Measurements from ENCODE around the gene EFNB2.

Gene EFNB2

DNA sequence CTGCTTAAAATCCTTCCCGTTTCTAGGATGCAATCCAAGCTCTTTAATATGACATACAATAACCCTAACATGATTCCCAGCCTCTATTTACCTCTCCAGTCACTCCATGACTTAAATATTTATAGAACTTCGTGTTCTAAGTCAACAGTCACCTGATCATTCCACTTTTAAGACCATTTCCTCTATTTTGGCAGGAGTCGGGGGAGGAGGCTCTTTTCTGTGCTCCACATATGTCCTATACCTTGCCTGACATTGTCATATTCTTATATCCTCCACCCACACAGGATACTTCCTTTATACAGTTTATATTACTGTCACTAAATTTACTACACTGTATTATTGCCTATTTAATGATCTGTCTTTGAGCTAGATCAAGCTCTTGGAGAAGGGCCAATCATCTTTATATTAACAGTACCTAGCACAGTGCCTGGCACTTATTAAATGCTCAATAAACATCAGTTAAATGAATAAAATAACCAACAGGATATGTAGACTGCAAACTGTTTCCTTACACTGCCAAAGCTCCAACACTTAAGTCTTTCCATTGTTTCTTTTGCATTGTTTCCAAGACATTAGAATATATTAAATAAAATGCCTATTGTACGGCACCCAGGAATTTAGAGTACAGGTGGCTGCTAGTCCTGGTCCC lies 29.8 kb upstream of the EFNB2 start:
- Histone ChIP-seq H3K4me1 (ENCODE audit: control insufficient read depth, low read depth, low read length) (peaks cover 52% of the 10 kb centered on the region), H3K27ac (ENCODE audit: low read length) (no peak overlapping the region), H3K9me3 (ENCODE audit: control insufficient read depth, low read depth, low read length) (no peaks in the 10 kb centered on the region), H3K4me3 (ENCODE audit: low read length) (peak overlapping the region; percentile 73), H3K27me3 (ENCODE audit: control insufficient read depth, insufficient read depth, low read length) (no peaks in the 10 kb centered on the region), H3K9ac (ENCODE audit: low read length) (no peak overlapping the region), H3K36me3 (ENCODE audit: control insufficient read depth, low read depth, low read length) (no peaks in the 10 kb centered on the region)

- no peaks in the 10 kb centered on the region for H3K9me3 ChIP-seq (ENCODE audit: control insufficient read depth, low read depth, low read length)
- H3K36me3 ChIP-seq (ENCODE audit: control insufficient read depth, low read depth, low read length) = peaks cover 26% of the 10 kb centered on the region
- no peak overlapping the region for H3K9ac ChIP-seq (ENCODE audit: low read length)
- no peak overlapping the region for H3K27ac ChIP-seq (ENCODE audit: low read length)
- H3K4me3 ChIP-seq (ENCODE audit: low read length) = peak overlapping the region; percentile 13
- no peaks in the 10 kb centered on the region for H3K27me3 ChIP-seq (ENCODE audit: control insufficient read depth, insufficient read depth, low read length)
- H3K4me1 ChIP-seq (ENCODE audit: control insufficient read depth, low read depth, low read length) = peaks cover 42% of the 10 kb centered on the region
These were observed 26.8 kb upstream of the EFNB2 start for GRCh38 chr13:106562301-106562700.

- Histone ChIP-seq H3K9ac (ENCODE audit: low read length) (no peak overlapping the region), H3K36me3 (ENCODE audit: control insufficient read depth, low read depth, low read length) (peaks cover 31% of the 10 kb centered on the region), H3K27me3 (ENCODE audit: control insufficient read depth, insufficient read depth, low read length) (no peaks in the 10 kb centered on the region), H3K4me3 (ENCODE audit: low read length) (peak overlapping the region; percentile 13), H3K4me1 (ENCODE audit: control insufficient read depth, low read depth, low read length) (peaks cover 42% of the 10 kb centered on the region), H3K27ac (ENCODE audit: low read length) (no peak overlapping the region), H3K9me3 (ENCODE audit: control insufficient read depth, low read depth, low read length) (no peaks in the 10 kb centered on the region)
These were observed 26.2 kb upstream of the EFNB2 start for GRCh38 chr13:106561551-106562170.

DNA sequence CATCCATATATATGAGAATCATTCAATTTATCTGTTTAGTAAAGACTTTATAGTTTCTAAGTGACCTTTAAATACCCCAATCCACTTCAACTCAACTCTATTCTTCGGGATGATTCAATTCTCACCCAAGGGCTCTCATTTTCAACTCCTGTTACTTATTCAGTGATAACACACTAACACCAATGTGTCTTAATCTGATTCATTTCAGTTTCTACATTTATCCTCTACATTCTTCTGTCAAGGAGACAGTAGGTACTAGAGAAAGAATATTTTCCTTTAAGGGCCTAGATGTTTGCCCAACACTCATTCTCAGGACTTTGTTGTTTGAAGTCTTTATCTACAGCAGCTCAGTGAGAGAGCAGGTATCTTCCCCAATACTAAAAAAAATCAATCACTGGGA lies 25.4 kb upstream of the EFNB2 start:
- Histone ChIP-seq H3K27ac (ENCODE audit: low read length) (no peak overlapping the region), H3K9me3 (ENCODE audit: control insufficient read depth, low read depth, low read length) (no peaks in the 10 kb centered on the region), H3K9ac (ENCODE audit: low read length) (no peak overlapping the region), H3K4me3 (ENCODE audit: low read length) (no peak overlapping the region), H3K4me1 (ENCODE audit: control insufficient read depth, low read depth, low read length) (peaks cover 37% of the 10 kb centered on the region), H3K36me3 (ENCODE audit: control insufficient read depth, low read depth, low read length) (peaks cover 39% of the 10 kb centered on the region), H3K27me3 (ENCODE audit: control insufficient read depth, insufficient read depth, low read length) (no peaks in the 10 kb centered on the region)

DNA sequence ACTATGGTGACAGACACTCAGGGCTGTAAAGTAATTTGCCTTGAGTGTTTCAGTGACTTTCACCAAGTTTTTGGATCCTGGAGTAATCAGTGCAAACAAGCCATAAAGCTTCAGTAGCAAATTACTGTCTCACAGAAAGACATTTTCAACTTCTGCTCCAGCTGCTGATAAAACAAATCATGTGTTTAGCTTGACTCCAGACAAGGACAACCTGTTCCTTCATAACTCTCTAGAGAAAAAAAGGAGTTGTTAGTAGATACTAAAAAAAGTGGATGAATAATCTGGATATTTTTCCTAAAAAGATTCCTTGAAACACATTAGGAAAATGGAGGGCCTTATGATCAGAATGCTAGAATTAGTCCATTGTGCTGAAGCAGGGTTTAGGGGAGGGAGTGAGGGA lies 23.1 kb upstream of the EFNB2 start:
- Histone ChIP-seq H3K27ac (ENCODE audit: low read length) (no peak overlapping the region), H3K27me3 (ENCODE audit: control insufficient read depth, insufficient read depth, low read length) (no peaks in the 10 kb centered on the region), H3K9me3 (ENCODE audit: control insufficient read depth, low read depth, low read length) (no peaks in the 10 kb centered on the region), H3K9ac (ENCODE audit: low read length) (no peak overlapping the region), H3K4me1 (ENCODE audit: control insufficient read depth, low read depth, low read length) (peaks cover 15% of the 10 kb centered on the region), H3K4me3 (ENCODE audit: low read length) (no peak overlapping the region), H3K36me3 (ENCODE audit: control insufficient read depth, low read depth, low read length) (peaks cover 62% of the 10 kb centered on the region)

GRCh38 chr13:106555631-106556328 lies 20.3 kb upstream of the EFNB2 start:
- Histone ChIP-seq H3K9me3 (ENCODE audit: control insufficient read depth, low read depth, low read length) (no peaks in the 10 kb centered on the region), H3K9ac (ENCODE audit: low read length) (no peak overlapping the region), H3K27ac (ENCODE audit: low read length) (no peak overlapping the region), H3K4me1 (ENCODE audit: control insufficient read depth, low read depth, low read length) (no peaks in the 10 kb centered on the region), H3K36me3 (ENCODE audit: control insufficient read depth, low read depth, low read length) (peaks cover 89% of the 10 kb centered on the region), H3K27me3 (ENCODE audit: control insufficient read depth, insufficient read depth, low read length) (no peaks in the 10 kb centered on the region), H3K4me3 (ENCODE audit: low read length) (no peak overlapping the region)

- H3K27ac ChIP-seq (ENCODE audit: low read length) = no peak overlapping the region
- H3K4me3 ChIP-seq (ENCODE audit: low read length) = no peak overlapping the region
- no peaks in the 10 kb centered on the region for H3K9me3 ChIP-seq (ENCODE audit: control insufficient read depth, low read depth, low read length)
- no peaks in the 10 kb centered on the region for H3K4me1 ChIP-seq (ENCODE audit: control insufficient read depth, low read depth, low read length)
- peaks cover 77% of the 10 kb centered on the region for H3K36me3 ChIP-seq (ENCODE audit: control insufficient read depth, low read depth, low read length)
- H3K9ac ChIP-seq (ENCODE audit: low read length) = no peak overlapping the region
- no peaks in the 10 kb centered on the region for H3K27me3 ChIP-seq (ENCODE audit: control insufficient read depth, insufficient read depth, low read length)
These were observed 16.3 kb upstream of the EFNB2 start for GRCh38 chr13:106551751-106552150.

- no peak overlapping the region for H3K9ac ChIP-seq (ENCODE audit: low read length)
- no peaks in the 10 kb centered on the region for H3K9me3 ChIP-seq (ENCODE audit: control insufficient read depth, low read depth, low read length)
- peaks cover 77% of the 10 kb centered on the region for H3K36me3 ChIP-seq (ENCODE audit: control insufficient read depth, low read depth, low read length)
- H3K4me1 ChIP-seq (ENCODE audit: control insufficient read depth, low read depth, low read length) = no peaks in the 10 kb centered on the region
- H3K27ac ChIP-seq (ENCODE audit: low read length) = no peak overlapping the region
- no peak overlapping the region for H3K4me3 ChIP-seq (ENCODE audit: low read length)
- H3K27me3 ChIP-seq (ENCODE audit: control insufficient read depth, insufficient read depth, low read length) = no peaks in the 10 kb centered on the region
These were observed 15.9 kb upstream of the EFNB2 start for GRCh38 chr13:106551350-106551749.

GRCh38 chr13:106550570-106551135 lies 15.2 kb upstream of the EFNB2 start:
- no peak overlapping the region for H3K4me3 ChIP-seq (ENCODE audit: low read length)
- no peak overlapping the region for H3K9ac ChIP-seq (ENCODE audit: low read length)
- H3K27ac ChIP-seq (ENCODE audit: low read length) = no peak overlapping the region
- H3K4me1 ChIP-seq (ENCODE audit: control insufficient read depth, low read depth, low read length) = no peaks in the 10 kb centered on the region
- H3K9me3 ChIP-seq (ENCODE audit: control insufficient read depth, low read depth, low read length) = no peaks in the 10 kb centered on the region
- H3K36me3 ChIP-seq (ENCODE audit: control insufficient read depth, low read depth, low read length) = peaks cover 74% of the 10 kb centered on the region
- H3K27me3 ChIP-seq (ENCODE audit: control insufficient read depth, insufficient read depth, low read length) = no peaks in the 10 kb centered on the region

- H3K4me3 ChIP-seq (ENCODE audit: low read length) = no peak overlapping the region
- no peak overlapping the region for H3K27ac ChIP-seq (ENCODE audit: low read length)
- no peaks in the 10 kb centered on the region for H3K4me1 ChIP-seq (ENCODE audit: control insufficient read depth, low read depth, low read length)
- H3K27me3 ChIP-seq (ENCODE audit: control insufficient read depth, insufficient read depth, low read length) = no peaks in the 10 kb centered on the region
- no peaks in the 10 kb centered on the region for H3K9me3 ChIP-seq (ENCODE audit: control insufficient read depth, low read depth, low read length)
- H3K36me3 ChIP-seq (ENCODE audit: control insufficient read depth, low read depth, low read length) = peaks cover 65% of the 10 kb centered on the region
- no peak overlapping the region for H3K9ac ChIP-seq (ENCODE audit: low read length)
These were observed 12.7 kb upstream of the EFNB2 start for GRCh38 chr13:106548064-106548696.

DNA sequence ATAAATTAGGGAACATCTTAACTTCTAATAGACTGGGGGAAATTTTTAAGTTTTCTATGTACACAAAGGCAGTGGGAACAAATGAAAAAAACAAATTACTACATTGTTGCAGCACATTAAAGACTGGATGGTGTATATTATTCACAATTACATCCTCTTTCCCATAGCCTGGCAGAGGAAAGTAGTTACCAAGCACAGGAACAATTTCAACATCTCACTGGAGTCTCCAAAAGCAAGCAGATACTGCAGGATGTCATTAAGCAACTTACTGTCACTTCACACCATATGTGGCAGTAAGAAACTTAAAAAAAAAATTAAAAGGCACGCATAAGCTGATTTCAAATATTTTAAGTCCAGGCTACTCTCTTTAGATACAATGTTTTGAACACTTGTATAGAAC lies 6.4 kb upstream of the EFNB2 start:
- Histone ChIP-seq H3K27ac (ENCODE audit: low read length) (no peak overlapping the region), H3K9me3 (ENCODE audit: control insufficient read depth, low read depth, low read length) (no peaks in the 10 kb centered on the region), H3K4me3 (ENCODE audit: low read length) (no peak overlapping the region), H3K4me1 (ENCODE audit: control insufficient read depth, low read depth, low read length) (peaks cover 4% of the 10 kb centered on the region), H3K36me3 (ENCODE audit: control insufficient read depth, low read depth, low read length) (peaks cover 51% of the 10 kb centered on the region), H3K9ac (ENCODE audit: low read length) (no peak overlapping the region), H3K27me3 (ENCODE audit: control insufficient read depth, insufficient read depth, low read length) (no peaks in the 10 kb centered on the region)

All from iPS-18a (cell line).